HEK293 (cell line): Measurements from ENCODE around the gene FIBCD1.

Experiments used
- CTCF ChIA-PET: fragments of 350-600 bp; formaldehyde crosslinking; extraction: SDS; loops from one replicate; lab custom pipeline; 2021; ENCODE audit warnings: antibody characterized with exemption; lab: Yijun Ruan, JAX
- POLR2A ChIA-PET: fragments of 300-600 bp; formaldehyde crosslinking; extraction: SDS; loops from one replicate; lab custom pipeline; 2020; ENCODE audit warnings: antibody characterized with exemption, inconsistent platforms; lab: Yijun Ruan, JAX
- H3K27ac ChIP-seq: fragments of 200-500 bp; sonication (Bioruptor generic); 2 replicates; pipeline ENCODE4 v1.5.1; 2014; ENCODE audit warnings: low read depth, low read length, control low read depth, inconsistent platforms; ENCODE audit errors: extremely low read depth
- H3K36me3 ChIP-seq, 2 experiments: fragments of 200-500 bp in 1 of 2; sonication (Bioruptor generic) in 1 of 2; 1 replicate in 1 of 2; 2 replicates in 1 of 2; pipeline ENCODE4 v1.5.1; 2014 to 2017; ENCODE audit warnings: inconsistent platforms in 2 of 2, low read length in 2 of 2; ENCODE audit not compliant: control insufficient read depth in 2 of 2, insufficient read depth in 1 of 2
- H3K4me1 ChIP-seq: fragments of 200-500 bp; sonication (Bioruptor generic); 2 replicates; pipeline ENCODE4 v1.5.1; 2014; ENCODE audit warnings: mild to moderate bottlenecking, low read length, inconsistent platforms; ENCODE audit not compliant: control insufficient read depth, insufficient read depth
- H3K4me3 ChIP-seq: 2 replicates; pipeline ENCODE4 v1.5.1; 2011; ENCODE audit warnings: low read depth, mild to moderate bottlenecking, control low read depth, low read length, moderate library complexity
- H3K9me3 ChIP-seq: fragments of 200-500 bp; sonication (Bioruptor generic); 2 replicates; pipeline ENCODE4 v1.5.1; 2014; ENCODE audit warnings: low read depth, low read length, inconsistent platforms; ENCODE audit not compliant: control insufficient read depth, insufficient read depth
- KLF1 ChIP-seq: fragments of 450-650 bp; formaldehyde crosslinking; IDR thresholded peaks from 2 replicates; pipeline ENCODE4 v1.5.1; 2016; ENCODE audit warnings: missing biosample characterization, missing genetic modification characterization
- KLF10 ChIP-seq: fragments of 450-650 bp; IDR thresholded peaks from 2 replicates; pipeline ENCODE4 v1.5.1; 2018; ENCODE audit warnings: missing biosample characterization, mild to moderate bottlenecking, missing genetic modification characterization
- SP7 ChIP-seq: fragments of 450-650 bp; formaldehyde crosslinking; IDR thresholded peaks from 2 replicates; pipeline ENCODE4 v1.5.1; 2016; ENCODE audit warnings: missing biosample characterization, missing genetic modification characterization
- YY1 ChIP-seq: fragments of 450-650 bp; formaldehyde crosslinking; IDR thresholded peaks from 2 replicates; pipeline ENCODE4 v1.5.1; 2018; ENCODE audit warnings: missing biosample characterization, missing genetic modification characterization
- ZBTB20 ChIP-seq: fragments of 450-650 bp; formaldehyde crosslinking; IDR thresholded peaks from 2 replicates; pipeline ENCODE4 v1.5.1; 2016; ENCODE audit warnings: missing biosample characterization, missing genetic modification characterization
- ZFP37 ChIP-seq: fragments of 450-650 bp; formaldehyde crosslinking; IDR thresholded peaks from 2 replicates; pipeline ENCODE4 v1.5.1; 2016; ENCODE audit warnings: missing biosample characterization, missing genetic modification characterization
- ZFP69B ChIP-seq: fragments of 450-650 bp; formaldehyde crosslinking; IDR thresholded peaks from 2 replicates; pipeline ENCODE4 v1.5.1; 2016; ENCODE audit warnings: missing biosample characterization, missing genetic modification characterization
- ZNF10 ChIP-seq: fragments of 450-650 bp; formaldehyde crosslinking; IDR thresholded peaks from 2 replicates; pipeline ENCODE4 v1.5.1; 2017; ENCODE audit warnings: missing biosample characterization, missing genetic modification characterization
- ZNF132 ChIP-seq: fragments of 450-650 bp; formaldehyde crosslinking; IDR thresholded peaks from 2 replicates; pipeline ENCODE4 v1.5.1; 2017; ENCODE audit warnings: missing biosample characterization, missing genetic modification characterization, borderline replicate concordance
- ZNF140 ChIP-seq: fragments of 450-650 bp; formaldehyde crosslinking; IDR thresholded peaks from 2 replicates; pipeline ENCODE4 v1.5.1; 2016; ENCODE audit warnings: missing biosample characterization, missing genetic modification characterization
- ZNF221 ChIP-seq: fragments of 450-650 bp; formaldehyde crosslinking; IDR thresholded peaks from 2 replicates; pipeline ENCODE4 v1.5.1; 2017; ENCODE audit warnings: missing biosample characterization, missing genetic modification characterization, borderline replicate concordance
- ZNF223 ChIP-seq: fragments of 450-650 bp; formaldehyde crosslinking; IDR thresholded peaks from 2 replicates; pipeline ENCODE4 v1.5.1; 2016; ENCODE audit warnings: missing biosample characterization, missing genetic modification characterization
- ZNF311 ChIP-seq: fragments of 450-650 bp; formaldehyde crosslinking; IDR thresholded peaks from 2 replicates; pipeline ENCODE4 v1.5.1; 2017; ENCODE audit warnings: missing biosample characterization, missing genetic modification characterization, borderline replicate concordance
- ZNF518A ChIP-seq: fragments of 450-650 bp; formaldehyde crosslinking; conservative IDR thresholded peaks from 2 replicates; pipeline ENCODE4 v1.5.1; 2016; ENCODE audit warnings: low read depth, missing biosample characterization, missing genetic modification characterization
- ZNF580 ChIP-seq: fragments of 450-650 bp; formaldehyde crosslinking; IDR thresholded peaks from 2 replicates; pipeline ENCODE4 v1.5.1; 2016; ENCODE audit warnings: missing biosample characterization, missing genetic modification characterization
- ZNF600 ChIP-seq: fragments of 450-650 bp; formaldehyde crosslinking; IDR thresholded peaks from 2 replicates; pipeline ENCODE4 v1.5.1; 2016; ENCODE audit warnings: missing biosample characterization, missing genetic modification characterization
- ZNF654 ChIP-seq: fragments of 450-650 bp; formaldehyde crosslinking; IDR thresholded peaks from 2 replicates; pipeline ENCODE4 v1.5.1; 2016; ENCODE audit warnings: low read depth, missing biosample characterization, missing genetic modification characterization
- ZSCAN5A ChIP-seq: fragments of 450-650 bp; formaldehyde crosslinking; IDR thresholded peaks from 2 replicates; pipeline ENCODE4 v1.5.1; 2016; ENCODE audit warnings: missing biosample characterization, missing genetic modification characterization
- TF ChIP-seq, protein P1 (sequence below): sonication (generic); formaldehyde crosslinking; IDR thresholded peaks from 2 replicates; pipeline ENCODE4 v1.8.1; 2022; ENCODE audit warnings: mild to moderate bottlenecking, moderate library complexity, missing genetic modification reagents

The FIBCD1 gene

DNA sequence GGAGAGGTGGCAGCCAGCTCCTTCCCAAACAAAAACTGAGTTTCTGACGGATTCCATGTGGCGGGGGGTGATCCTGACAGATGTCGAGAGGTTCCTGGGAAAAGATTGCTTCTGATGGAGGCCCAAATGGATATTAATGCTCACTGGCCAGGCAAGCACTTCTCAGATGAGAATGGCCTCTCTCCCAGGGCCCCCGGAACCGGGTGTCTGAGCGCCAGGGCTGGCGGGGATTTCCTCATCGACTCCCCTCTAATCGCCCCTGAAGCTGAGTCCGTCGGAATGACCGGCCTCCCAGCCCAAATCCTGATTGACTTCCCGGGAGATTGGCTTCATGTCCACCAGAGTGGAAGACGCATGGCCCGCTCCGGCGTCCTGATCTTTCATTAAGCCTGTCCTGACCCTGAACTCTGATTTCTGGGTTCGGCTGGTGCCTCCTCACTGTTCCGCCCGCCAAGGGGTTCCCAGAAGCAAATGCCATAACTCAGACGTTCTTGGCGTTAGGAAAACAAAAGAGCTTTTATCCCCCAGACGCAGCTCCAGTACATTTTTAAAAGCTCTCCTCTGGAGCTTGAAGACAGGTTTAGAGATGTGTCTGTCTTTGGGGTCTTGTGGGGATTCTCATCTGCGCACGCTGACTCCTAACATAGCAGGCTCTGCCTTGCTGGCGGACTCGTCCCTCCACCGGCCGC is 17.6 kb downstream of the FIBCD1 start:
- ChIA-PET POLR2A (no interaction called here), CTCF (interaction anchor here (1.5 kb wide), 1 partner anchor 12 kb away, joined by 7 read pairs; no protein-coding TSS in a partner anchor)
- Histone ChIP-seq H3K9me3 (no peaks in the 10 kb centered on the region), H3K36me3 (no peaks in the 10 kb centered on the region), H3K4me3 (no peak overlapping the region), H3K4me1 (no peaks in the 10 kb centered on the region), H3K27ac (no peak overlapping the region)
- TF ChIP-seq ZNF10 (no peak), KLF1 (tag by site-specific recombination) (no peak), YY1 (tag by site-specific recombination) (no peak), ZFP37 (tag by site-specific recombination) (no peak), ZNF580 (tag by site-specific recombination) (no peak), ZFP69B (tag by site-specific recombination) (no peak), ZBTB20 (no peak), ZNF654 (tag by site-specific recombination) (no peak), ZNF600 (tag by site-specific recombination) (no peak), ZNF311 (tag by site-specific recombination) (no peak), ZNF518A (tag by site-specific recombination) (no peak), ZNF221 (tag by site-specific recombination) (no peak), SP7 (tag by site-specific recombination) (no peak), ZNF223 (tag by site-specific recombination) (no peak), KLF10 (tag by site-specific recombination) (no peak), ZNF140 (no peak), ZNF132 (tag by site-specific recombination) (no peak), ZSCAN5A (no peak)
- TF ChIP-seq, protein P1, sequence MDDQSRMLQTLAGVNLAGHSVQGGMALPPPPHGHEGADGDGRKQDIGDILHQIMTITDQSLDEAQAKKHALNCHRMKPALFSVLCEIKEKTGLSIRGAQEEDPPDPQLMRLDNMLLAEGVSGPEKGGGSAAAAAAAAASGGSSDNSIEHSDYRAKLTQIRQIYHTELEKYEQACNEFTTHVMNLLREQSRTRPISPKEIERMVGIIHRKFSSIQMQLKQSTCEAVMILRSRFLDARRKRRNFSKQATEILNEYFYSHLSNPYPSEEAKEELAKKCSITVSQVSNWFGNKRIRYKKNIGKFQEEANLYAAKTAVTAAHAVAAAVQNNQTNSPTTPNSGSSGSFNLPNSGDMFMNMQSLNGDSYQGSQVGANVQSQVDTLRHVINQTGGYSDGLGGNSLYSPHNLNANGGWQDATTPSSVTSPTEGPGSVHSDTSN (CRISPR knock-in tag) = no peak
